Endothelial cell of umbilical vein (primary cell): ENCODE measurements around the gene ADCY7. TPM values are rescaled to one million over a fixed set of nuclear protein-coding genes. Genes with fewer than 3 reads are reported as not detected.

Source experiments
- BruUV-seq: library from RNA; stranded (reverse); fragments of 400-500 nt; replicated peaks from 2 replicates; lab custom pipeline; 2021; lab: Mats Ljungman, UMichigan
- CTCF ChIA-PET: fragments of 300-600, 350-600 bp; sonication (Branson Sonifier 250); formaldehyde crosslinking; loops from one replicate; lab custom pipeline; 2021; ENCODE audit warnings: antibody characterized with exemption, inconsistent platforms; lab: Charles Lee
- POLR2A ChIA-PET: fragments of 300-600, 350-600 bp; sonication (Branson Sonifier 250); formaldehyde crosslinking; loops from one replicate; lab custom pipeline; 2021; ENCODE audit warnings: antibody characterized with exemption, inconsistent platforms; lab: Charles Lee
- DNase-seq: peaks from one replicate; pipeline ENCODE4 v3.0.0-alpha.2; 2011; ENCODE audit warnings: low read depth, low spot score
- FAIRE-seq: peaks from 2 replicates; lab custom pipeline; 2011; peaks lifted over from hg19 to GRCh38; lab: Jason Lieb, UNC
- H2AFZ ChIP-seq: 2 replicates; pipeline ENCODE4 v1.6.0; 2012; ENCODE audit warnings: low read depth, low read length, control low read depth, inconsistent platforms
- H3K27ac ChIP-seq: 2 replicates; pipeline ENCODE4 v1.5.1; 2011; ENCODE audit warnings: low read depth, mild to moderate bottlenecking, control low read depth, low read length, moderate library complexity; ENCODE audit not compliant: insufficient read depth
- H3K27me3 ChIP-seq, 2 experiments: 2 replicates each; pipeline versions ENCODE4 v1.6.0 to v1.6.1; 2011; ENCODE audit warnings: low read length in 2 of 2, mixed read lengths in 1 of 2; ENCODE audit not compliant: control insufficient read depth in 2 of 2, insufficient read depth in 2 of 2
- H3K36me3 ChIP-seq, 2 experiments: 2 replicates in 1 of 2; 3 replicates in 1 of 2; pipeline ENCODE4 v1.5.1; 2011; ENCODE audit warnings: low read length in 2 of 2, mild to moderate bottlenecking in 1 of 2, moderate library complexity in 1 of 2; ENCODE audit not compliant: control insufficient read depth in 2 of 2, insufficient read depth in 2 of 2; ENCODE audit errors: extremely low read depth in 1 of 2
- H3K4me1 ChIP-seq: 3 replicates; pipeline ENCODE4 v1.5.1; 2011; ENCODE audit warnings: mild to moderate bottlenecking, low read length; ENCODE audit not compliant: control insufficient read depth, insufficient read depth; ENCODE audit errors: extremely low read depth
- H3K4me2 ChIP-seq: 2 replicates; pipeline ENCODE4 v1.6.1; 2011; ENCODE audit warnings: low read length, control low read depth, mixed read lengths; ENCODE audit not compliant: insufficient read depth
- H3K4me3 ChIP-seq, 3 experiments: fragments of 200-600 bp in 1 of 3; sonication (generic), shearing (Covaris generic) in 1 of 3; replicated peaks in 1 of 3; 2 replicates each; pipeline ENCODE4 v1.5.1; 2011 to 2016; ENCODE audit warnings: control low read depth in 3 of 3, low read length in 3 of 3, mild to moderate bottlenecking in 2 of 3, inconsistent platforms in 1 of 3, low read depth in 1 of 3, moderate library complexity in 1 of 3; ENCODE audit not compliant: insufficient read depth in 1 of 3
- H3K79me2 ChIP-seq: 2 replicates; pipeline ENCODE4 v1.6.0; 2012; ENCODE audit warnings: low read length, inconsistent platforms; ENCODE audit not compliant: control insufficient read depth, insufficient read depth
- H3K9ac ChIP-seq: replicated peaks from 2 replicates; pipeline ENCODE3; 2011; ENCODE audit warnings: low read length, control low read depth; ENCODE audit not compliant: insufficient read depth; ENCODE audit errors: extremely low read depth
- H3K9me1 ChIP-seq: replicated peaks from 3 replicates; pipeline ENCODE4 v1.6.0; 2011; ENCODE audit warnings: mild to moderate bottlenecking, low read length; ENCODE audit not compliant: control insufficient read depth, insufficient read depth; ENCODE audit errors: extremely low read depth
- H3K9me3 ChIP-seq: replicated peaks from 2 replicates; pipeline ENCODE4 v1.5.1; 2012; ENCODE audit warnings: low read length, inconsistent platforms; ENCODE audit not compliant: control insufficient read depth, insufficient read depth
- H4K20me1 ChIP-seq: replicated peaks from 2 replicates; pipeline ENCODE3; 2011; ENCODE audit warnings: mild to moderate bottlenecking, low read length; ENCODE audit not compliant: control insufficient read depth, insufficient read depth; ENCODE audit errors: extremely low read depth
- CTCF ChIP-seq, 2 donors: IDR thresholded peaks; 1 replicate in 1 of 2; 2 replicates in 1 of 2; pipeline ENCODE4 v1.5.1; 2011; ENCODE audit warnings: low read length in 2 of 2, mild to moderate bottlenecking in 2 of 2, moderate library complexity in 2 of 2, control low read depth in 1 of 2, inconsistent platforms in 1 of 2, low read depth in 1 of 2; ENCODE audit not compliant: insufficient read depth in 1 of 2; ENCODE audit errors: extremely low read depth in 1 of 2
- FOS ChIP-seq: IDR thresholded peaks from 2 replicates; pipeline ENCODE4 v1.6.1; 2011; ENCODE audit warnings: mild to moderate bottlenecking, low read length, moderate library complexity, borderline replicate concordance; ENCODE audit not compliant: insufficient read depth
- GATA2 ChIP-seq: IDR thresholded peaks from 2 replicates; pipeline ENCODE4 v1.7.0; 2011; ENCODE audit warnings: low read depth, mild to moderate bottlenecking, moderate library complexity, mixed read lengths, low read length; ENCODE audit not compliant: insufficient read length, insufficient read depth
- MAX ChIP-seq: IDR thresholded peaks from 2 replicates; pipeline ENCODE4 v1.6.1; 2011; ENCODE audit not compliant: insufficient read depth, insufficient read length
- MYC ChIP-seq: IDR thresholded peaks from one replicate; pipeline ENCODE4 v1.6.1; 2011; ENCODE audit warnings: mild to moderate bottlenecking, low read depth, low read length
- POLR2AphosphoS5 ChIP-seq: IDR thresholded peaks from 2 replicates; pipeline ENCODE4 v1.6.1; 2012; ENCODE audit warnings: low read depth, mild to moderate bottlenecking, control low read depth, low read length, moderate library complexity; ENCODE audit not compliant: insufficient read depth
- dilution Hi-C: fragments of 300-500 bp; cut with MboI; formaldehyde crosslinking; loops from one replicate; pipeline ENCODE4 v1.15.0; 2019; ENCODE audit warnings: low sequenced_read_pairs; ENCODE audit not compliant: extremely low pct_ligation_motif_present
- intact Hi-C: fragments of 100-400 bp; cut with micrococcal nuclease; formaldehyde crosslinking; loops from one replicate; pipeline ENCODE4 v1.10.0; 2022
- polyA plus RNA-seq, 4 experiments: library from polyadenylated mRNA; depleted of rRNA in 3 of 4; stranded (reverse) in 3 of 4; unstranded in 1 of 4; fragments of >200 nt; gene quantifications; 2 replicates each; pipeline versions ENCODE4 v1.2.1 to v1.2.3, GENCODE V29; 2011 to 2012; ENCODE audit warnings: missing spikeins in 1 of 4
- total RNA-seq: library from RNA; stranded (reverse); gene quantifications from 2 replicates; pipeline ENCODE4 v1.2.3, GENCODE V29; 2021

Gene ADCY7
- total and polyA plus RNA-seq, 2 donors (not counting 3 experiments of a cell fraction or from before 2014, with no cell fraction given): 3.5 to 9.3 TPM

- TF ChIP-seq POLR2AphosphoS5 (no peak), MYC (no peak), GATA2 (no peak), CTCF (IDR thresholded peaks at IDR 0.05; ENCODE audit: extremely low read depth in 1 of 2, insufficient read depth in 1 of 2, low read depth in 1 of 2, low read length in 2 of 2) (no peak), MAX (no peak), FOS (no peak)
- no peaks in the 10 kb centered on the region for H3K36me3 ChIP-seq
- no peaks in the 10 kb centered on the region for H3K9me1 ChIP-seq
- no peaks in the 10 kb centered on the region for H3K27me3 ChIP-seq
- H3K9me3 ChIP-seq: no peaks in the 10 kb centered on the region
- no peaks in the 10 kb centered on the region for H4K20me1 ChIP-seq
- no peak overlapping the region for H2AFZ ChIP-seq
- ChIA-PET POLR2A (no interaction called here), CTCF (interaction anchor here (0.5 kb wide), 1 partner anchor 73 kb away, joined by 3 read pairs; no protein-coding TSS in a partner anchor)
- DNase-seq: no peak
- no peak overlapping the region for H3K9ac ChIP-seq
- H3K4me1 ChIP-seq: no peaks in the 10 kb centered on the region
- H3K27ac ChIP-seq: no peak overlapping the region
- BruUV-seq: no TSS peak
- intact Hi-C loops: no loop called here
- H3K79me2 ChIP-seq: no peaks in the 10 kb centered on the region
- no peak overlapping the region for H3K4me3 ChIP-seq
- no peak overlapping the region for H3K4me2 ChIP-seq
- dilution Hi-C loops: no loop called here
- FAIRE-seq: no peak
These were observed 15.7 kb downstream of the ADCY7 start for GRCh38 chr16:50282010-50282538.
